K562 (cell line): ENCODE results near the gene RAI14. TPM values are rescaled to one million over a fixed set of nuclear protein-coding genes. Genes with fewer than 3 reads are reported as not detected.

ENCODE experiments used
- ATAC-seq: fragments of 200-7000 bp; cut with Tn5 transposase; 3 replicates; pipeline ENCODE4 v1.9.1; 2020; ENCODE audit warnings: moderate library complexity
- BruUV-seq: library from RNA; stranded (reverse); fragments of 400-500 nt; replicated peaks from 2 replicates; lab custom pipeline; 2021; lab: Mats Ljungman, UMichigan
- CTCF ChIA-PET: fragments of 300-600 bp; formaldehyde crosslinking; extraction: SDS; loops from one replicate; lab custom pipeline; 2021; ENCODE audit warnings: low intra/inter-chr PET ratio; lab: Yijun Ruan, JAX
- POLR2A ChIA-PET: fragments of 300-600, 350-650 bp; sonication (Branson Sonifier 250); formaldehyde crosslinking; extraction: SDS; loops from one replicate; lab custom pipeline; 2021; ENCODE audit warnings: antibody characterized with exemption, inconsistent platforms; lab: Yijun Ruan, JAX
- DNase-seq, 4 experiments: peaks; one replicate each; pipeline versions ENCODE4 v3.0.0 to v3.0.0-alpha.2; 2011 to 2018; ENCODE audit warnings: low spot score in 3 of 4, mixed read lengths in 3 of 4; ENCODE audit errors: extremely low read depth in 1 of 4
- FAIRE-seq: peaks from 2 replicates; lab custom pipeline; 2011; peaks lifted over from hg19 to GRCh38; lab: Jason Lieb, UNC
- H2AFZ ChIP-seq: 2 replicates; pipeline ENCODE4 v1.6.0; 2011; ENCODE audit warnings: low read depth, low read length, control low read depth, inconsistent platforms
- H3K27ac ChIP-seq: fragments of 200-600 bp; 3 replicates; pipeline ENCODE4 v1.8.0; 2011; ENCODE audit warnings: low read depth, mild to moderate bottlenecking, control low read depth, inconsistent platforms, low read length, moderate library complexity, mixed read lengths; ENCODE audit errors: extremely low read depth
- H3K27me3 ChIP-seq, 2 experiments: fragments of 300-600 bp in 1 of 2; 2 replicates in 1 of 2; 3 replicates in 1 of 2; pipeline versions ENCODE4 v1.6.0 to v1.8.0; 2011; ENCODE audit warnings: inconsistent platforms in 2 of 2, low read length in 2 of 2, mild to moderate bottlenecking in 1 of 2, mixed read lengths in 1 of 2, moderate library complexity in 1 of 2; ENCODE audit not compliant: control insufficient read depth in 2 of 2, insufficient read depth in 2 of 2
- H3K36me3 ChIP-seq: fragments of 300-600 bp; 3 replicates; pipeline ENCODE4 v1.8.0; 2011; ENCODE audit warnings: mild to moderate bottlenecking, low read length, inconsistent platforms; ENCODE audit not compliant: control insufficient read depth, insufficient read depth
- H3K4me1 ChIP-seq, 2 experiments: fragments of 200-600 bp in 1 of 2; replicated peaks in 1 of 2; 2 replicates in 1 of 2; 3 replicates in 1 of 2; pipeline versions ENCODE4 v1.5.1 to v1.8.0; 2011; ENCODE audit warnings: inconsistent platforms in 2 of 2, low read length in 2 of 2, mild to moderate bottlenecking in 1 of 2, mixed read lengths in 1 of 2, moderate library complexity in 1 of 2; ENCODE audit not compliant: control insufficient read depth in 2 of 2, insufficient read depth in 2 of 2
- H3K4me2 ChIP-seq: 2 replicates; pipeline ENCODE4 v1.6.1; 2011; ENCODE audit warnings: low read length, control low read depth, inconsistent platforms, mixed read lengths; ENCODE audit not compliant: insufficient read depth
- H3K4me3 ChIP-seq: fragments of 200-600 bp; sonication (generic), shearing (Covaris generic); 2 replicates; pipeline ENCODE4 v1.5.1; 2016; ENCODE audit warnings: control low read depth, inconsistent platforms
- H3K79me2 ChIP-seq: fragments of 200-600 bp; 3 replicates; pipeline ENCODE4 v1.8.0; 2011; ENCODE audit warnings: low read length, inconsistent platforms; ENCODE audit not compliant: control insufficient read depth, insufficient read depth
- H3K9ac ChIP-seq, 2 experiments: 2 replicates each; pipeline versions ENCODE4 v1.6.0 to v1.6.1; 2011; ENCODE audit warnings: low read depth in 2 of 2, low read length in 2 of 2, control low read depth in 1 of 2, inconsistent platforms in 1 of 2, mild to moderate bottlenecking in 1 of 2, mixed read lengths in 1 of 2; ENCODE audit not compliant: insufficient read depth in 1 of 2
- H3K9me1 ChIP-seq: one replicate; pipeline ENCODE4 v1.6.0; 2011; ENCODE audit warnings: inconsistent platforms, mild to moderate bottlenecking, low read length, moderate library complexity; ENCODE audit not compliant: control insufficient read depth, insufficient read depth
- H3K9me3 ChIP-seq: replicated peaks from 2 replicates; pipeline ENCODE4 v1.5.1; 2011; ENCODE audit warnings: low read depth, low read length, inconsistent platforms; ENCODE audit not compliant: control insufficient read depth, insufficient read depth
- H4K20me1 ChIP-seq: replicated peaks from 2 replicates; pipeline ENCODE4 v1.6.1; 2011; ENCODE audit warnings: low read length, inconsistent platforms, mixed read lengths; ENCODE audit not compliant: control insufficient read depth, insufficient read depth
- CBX5 ChIP-seq: IDR thresholded peaks from 2 replicates; pipeline ENCODE4 v1.6.1; 2014; ENCODE audit warnings: low read depth, borderline replicate concordance
- CHAMP1 ChIP-seq: fragments of 450-650 bp; IDR thresholded peaks from 2 replicates; pipeline ENCODE4 v1.6.1; 2016; ENCODE audit warnings: mild to moderate bottlenecking
- ELF2 ChIP-seq: fragments of 250-450 bp; sonication (Bioruptor Pico); IDR thresholded peaks from 2 replicates; pipeline ENCODE4 v1.5.0; 2021; ENCODE audit warnings: mild to moderate bottlenecking
- MAFK ChIP-seq: IDR thresholded peaks from 2 replicates; pipeline ENCODE4 v1.6.1; 2011; ENCODE audit warnings: low read length, improper control_type of control experiment
- POU5F1 ChIP-seq: fragments of 150-350 bp; IDR thresholded peaks from 2 replicates; pipeline ENCODE4 v1.6.1; 2014; ENCODE audit warnings: borderline replicate concordance, low read length, low read depth, mild to moderate bottlenecking; ENCODE audit not compliant: partially characterized antibody
- TRIM28 ChIP-seq: fragments of 450-650 bp; IDR thresholded peaks from 2 replicates; pipeline ENCODE4 v1.6.1; 2017
- WHSC1 ChIP-seq: IDR thresholded peaks from one replicate; pipeline ENCODE4 v1.6.1; 2012; ENCODE audit warnings: low read length, control low read depth, inconsistent platforms
- ZFP30 ChIP-seq: fragments of 250-450 bp; sonication (Bioruptor Pico); IDR thresholded peaks from 2 replicates; pipeline ENCODE4 v1.8.0; 2022; ENCODE audit warnings: moderate library complexity, mild to moderate bottlenecking, inconsistent platforms, borderline replicate concordance
- ZNF212 ChIP-seq: fragments of 450-650 bp; formaldehyde crosslinking; IDR thresholded peaks from 2 replicates; pipeline ENCODE4 v1.4.0; 2020; ENCODE audit warnings: mild to moderate bottlenecking
- ZNF282 ChIP-seq: sonication (generic); formaldehyde crosslinking; IDR thresholded peaks from 2 replicates; pipeline ENCODE4 v1.8.1; 2023; ENCODE audit warnings: missing genetic modification reagents
- ZNF311 ChIP-seq: fragments of 250-450 bp; sonication (Bioruptor Pico); IDR thresholded peaks from 2 replicates; pipeline ENCODE4 v1.4.0; 2020; ENCODE audit warnings: mild to moderate bottlenecking, moderate library complexity
- ZNF408 ChIP-seq: fragments of 250-450 bp; sonication (Bioruptor Pico); IDR thresholded peaks from 2 replicates; pipeline ENCODE4 v1.4.0; 2020; ENCODE audit warnings: low read depth, mild to moderate bottlenecking, moderate library complexity
- ZNF592 ChIP-seq: fragments of 450-650 bp; IDR thresholded peaks from 2 replicates; pipeline ENCODE4 v1.6.1; 2017; ENCODE audit warnings: antibody characterized with exemption, mild to moderate bottlenecking
- ZNF639 ChIP-seq, 2 experiments: fragments of 200-800 bp in 1 of 2; sonication (Bioruptor generic) in 1 of 2; sonication (generic) in 1 of 2; formaldehyde crosslinking in 1 of 2; IDR thresholded peaks in 1 of 2; conservative IDR thresholded peaks in 1 of 2; 2 replicates each; pipeline versions ENCODE4 v1.5.0 to v1.6.1; 2016 to 2020; ENCODE audit warnings: missing compliant biosample characterization in 1 of 2, missing genetic modification characterization in 1 of 2, missing genetic modification reagents in 1 of 2
- WGBS: fragments of 100-300 bp; shearing (Covaris generic); methylation state at CpG from one replicate; pipeline ENCODE4 v1.1.6; 2016; ENCODE audit warnings: low coverage, mixed read lengths; ENCODE audit not compliant: insufficient coverage; ENCODE audit errors: missing lambda C conversion rate; 5-methylcytosine and 5-hydroxymethylcytosine counted together
- in situ Hi-C: fragments of 300-500 bp; cut with MboI; formaldehyde crosslinking; loops from 4 replicates; pipeline ENCODE4 v1.15.0; 2018; ENCODE audit warnings: inconsistent platforms, mixed read lengths
- intact Hi-C: fragments of 100-400 bp; cut with micrococcal nuclease; formaldehyde crosslinking; loops from 2 replicates; pipeline ENCODE4 v1.14.2; 2022
- polyA plus RNA-seq, 8 experiments: library from polyadenylated mRNA; depleted of rRNA in 4 of 8; stranded (reverse) in 5 of 8; unstranded in 3 of 8; fragments of >200 nt; fragmentation: Nextera tagmentation in 2 of 8; fragmentation: Illumina TruSeq in 1 of 8; extraction: Ambion mirVana in 2 of 8; extraction: Trizol in 1 of 8; gene quantifications; 2 replicates each; pipeline versions ENCODE4 v1.2.1 to v1.2.3, GENCODE V29; 2011 to 2014; ENCODE audit warnings: inconsistent platforms in 1 of 8, missing spikeins in 1 of 8
- total RNA-seq, 7 experiments: library from RNA; depleted of rRNA in 6 of 7; stranded (reverse); fragments of >200 nt in 6 of 7; fragmentation: Illumina TruSeq in 2 of 7; extraction: Trizol in 2 of 7; gene quantifications; 2 replicates each; pipeline versions ENCODE4 v1.2.1 to v1.2.3, GENCODE V29; 2011 to 2021; ENCODE audit warnings: low replicate concordance in 1 of 7

The RAI14 gene
- total and polyA plus RNA-seq, 9 of the 15 experiments (the other 6 are each of a cell fraction or from before 2014, with no cell fraction given): 11.3 to 82.5 (median 34.8) TPM

- TF ChIP-seq ZNF592: no peak
- TF ChIP-seq, all 486 proteins: peak for 0
Measured at GRCh38 chr5:34841816-34842215, 185.7 kb downstream of the RAI14 start (continued).

GRCh38 chr5:34842554-34842953, 186.4 kb downstream of the RAI14 start:
- no peak for ATAC-seq
- H2AFZ ChIP-seq: no peak overlapping the region
- ChIA-PET POLR2A (no interaction called here), CTCF (no interaction called here)
- no peak overlapping the region for H3K27ac ChIP-seq
- no peaks in the 10 kb centered on the region for H3K79me2 ChIP-seq
- no peaks in the 10 kb centered on the region for H3K9me1 ChIP-seq
- no peak overlapping the region for H3K4me3 ChIP-seq
- no peaks in the 10 kb centered on the region for H3K36me3 ChIP-seq
- H3K4me2 ChIP-seq: no peak overlapping the region
- in situ Hi-C loops (no loop called here), intact Hi-C loops (no loop called here)
- WGBS: 43% methylated on average over 7 of the region's 7 CpGs
- peaks cover 0 to 14% of the 10 kb centered on the region in 2 experiments; a peak in 2 of 5 replicates for H3K4me1 ChIP-seq
- H3K9me3 ChIP-seq: no peaks in the 10 kb centered on the region
- no peaks in the 10 kb centered on the region for H4K20me1 ChIP-seq
- no peaks in the 10 kb centered on the region for H3K27me3 ChIP-seq
- no peak for DNase-seq
- FAIRE-seq: no peak
- no peak overlapping the region for H3K9ac ChIP-seq
- BruUV-seq: no TSS peak
- no peak for TF ChIP-seq ZFP30 (CRISPR knock-in tag)
- TF ChIP-seq ELF2 (CRISPR knock-in tag): no peak
- no peak for TF ChIP-seq ZNF408 (CRISPR knock-in tag)
- TF ChIP-seq CHAMP1: no peak
- TF ChIP-seq WHSC1: no peak
- no peak for TF ChIP-seq POU5F1
- no peak for TF ChIP-seq ZNF311 (CRISPR knock-in tag)
- no peak for TF ChIP-seq ZNF282 (CRISPR knock-in tag)
- TF ChIP-seq CBX5: peak; percentile 67; the same call in 1 of the 2 replicates
- 0 out of 2 replicates have a peak, but pooled peaks have one; percentile 45 for TF ChIP-seq TRIM28
- TF ChIP-seq ZNF212: no peak
- no peak for TF ChIP-seq ZNF639 (CRISPR knock-in tag; conservative IDR thresholded peaks at IDR 0.05 in 1 of 2, IDR thresholded peaks at IDR 0.05 in 1 of 2)
- no peak for TF ChIP-seq MAFK
